ENCODE data around the gene ACTG1. TPM values are rescaled to one million over a fixed set of nuclear protein-coding genes. Genes with fewer than 3 reads are reported as not detected.

The ACTG1 gene
- total RNA-seq, 2 experiments from 2014 or later, result 1,296 to 1,318 TPM

- no peaks in the 10 kb centered on the region for H3K27me3 Mint-ChIP-seq
- ATAC-seq (ENCODE audit: poor library complexity) (no peak), DNase-seq (no peak)
- Histone ChIP-seq H3K9me3 (ENCODE audit: control insufficient read depth in 1 of 2, insufficient read depth in 1 of 2, low read length in 2 of 2) (peaks cover 0 to 33% of the 10 kb centered on the region in 2 experiments), H3K4me3 (ENCODE audit: low read length) (no peak overlapping the region), H3K4me1 (ENCODE audit: insufficient read depth, low read length) (no peaks in the 10 kb centered on the region), H3K36me3 (ENCODE audit: insufficient read depth, low read length) (no peaks in the 10 kb centered on the region), H3K27me3 (ENCODE audit: control insufficient read depth in 1 of 2, insufficient read depth in 2 of 2, low read length in 2 of 2) (no peaks in the 10 kb centered on the region), H3K27ac (ENCODE audit: low read depth in 1 of 2, low read length in 2 of 2) (no peak overlapping the region)
- intact Hi-C loops (cut with DNase I, micrococcal nuclease), result no loop called here
- H3K27ac Mint-ChIP-seq, result no peak overlapping the region
- no peaks in the 10 kb centered on the region for H3K36me3 Mint-ChIP-seq (ENCODE audit: low read depth)
- CTCF ChIA-PET, result no interaction called here
- no peak for TF ChIP-seq CTCF (IDR thresholded peaks at IDR 0.05)
- H3K9me3 Mint-ChIP-seq, result no peaks in the 10 kb centered on the region
- no peak overlapping the region for H3K4me3 Mint-ChIP-seq
- H3K4me1 Mint-ChIP-seq (ENCODE audit: low read depth), result no peaks in the 10 kb centered on the region
- POLR2A ChIA-PET, result no interaction called here
Observed at GRCh38 chr17:81461607-81462500, 50.7 kb downstream of the ACTG1 start.

GRCh38 chr17:81460856-81461460 lies 51.6 kb downstream of the ACTG1 start:
- Histone ChIP-seq H3K4me1 (ENCODE audit: insufficient read depth, low read length) (no peaks in the 10 kb centered on the region), H3K27ac (ENCODE audit: low read depth in 1 of 2, low read length in 2 of 2) (no peak overlapping the region), H3K27me3 (ENCODE audit: control insufficient read depth in 1 of 2, insufficient read depth in 2 of 2, low read length in 2 of 2) (no peaks in the 10 kb centered on the region), H3K4me3 (ENCODE audit: low read length) (no peak overlapping the region), H3K9me3 (ENCODE audit: control insufficient read depth in 1 of 2, insufficient read depth in 1 of 2, low read length in 2 of 2) (peaks cover 0 to 33% of the 10 kb centered on the region in 2 experiments), H3K36me3 (ENCODE audit: insufficient read depth, low read length) (no peaks in the 10 kb centered on the region)
- Mint-ChIP-seq H3K27ac (no peak overlapping the region), H3K9me3 (no peaks in the 10 kb centered on the region), H3K4me3 (no peak overlapping the region), H3K36me3 (ENCODE audit: low read depth) (no peaks in the 10 kb centered on the region), H3K4me1 (ENCODE audit: low read depth) (no peaks in the 10 kb centered on the region), H3K27me3 (no peaks in the 10 kb centered on the region)
- intact Hi-C loops (cut with DNase I, micrococcal nuclease), result no loop called here
- TF ChIP-seq CTCF (IDR thresholded peaks at IDR 0.05), result no peak
- POLR2A ChIA-PET, result no interaction called here
- DNase-seq, result peak in 1 of 14 experiments; percentile 48
- CTCF ChIA-PET, result no interaction called here
- ATAC-seq (ENCODE audit: poor library complexity), result no peak

Other genes with a start within 250 kb of the ACTG1 start
- 10 to 100 TPM; 22.8 to 26.4 TPM for gene SLC38A10, start 217.5 kb downstream of the ACTG1 start, total RNA-seq
- under 1 TPM; 0.20 to 0.41 TPM for gene BAHCC1, start 117.3 kb downstream of the ACTG1 start, total RNA-seq
- gene FSCN2, start 15.6 kb upstream of the ACTG1 start, total RNA-seq, result 1 to 10 TPM; 1.0 to 1.1 TPM
- gene FAAP100, start 39.6 kb upstream of the ACTG1 start, total RNA-seq, result 10 to 100 TPM; 18.7 to 19.7 TPM
- 10 to 100 TPM; 61.0 to 62.4 TPM for gene NPLOC4, start 124.3 kb upstream of the ACTG1 start, total RNA-seq
- under 1 TPM in 1 of 2 experiments, not detected in 1; 0.17 TPM for gene TSPAN10, start 124.4 kb upstream of the ACTG1 start, total RNA-seq
- under 1 TPM; 0.49 to 0.92 TPM for gene PDE6G, start 143.7 kb upstream of the ACTG1 start, total RNA-seq
- 10 to 100 TPM; 24.6 to 25.3 TPM for gene OXLD1, start 153.8 kb upstream of the ACTG1 start, total RNA-seq
- 10 to 100 TPM; 20.8 to 21.7 TPM for gene CCDC137, start 153.9 kb upstream of the ACTG1 start, total RNA-seq
- gene ARL16, start 171.0 kb upstream of the ACTG1 start, total RNA-seq, result 10 to 100 TPM; 35.7 to 38.5 TPM
- gene HGS, start 171.2 kb upstream of the ACTG1 start, total RNA-seq, result 100 to 1,000 TPM; 118 to 127 TPM
- gene MRPL12, start 190.6 kb upstream of the ACTG1 start, total RNA-seq, result 10 to 100 TPM; 26.2 to 26.5 TPM
- 1 to 10 TPM; 4.6 TPM for gene SLC25A10, start 199.5 kb upstream of the ACTG1 start, total RNA-seq

Data from CD4-positive, alpha-beta T cell (primary cell).